ENCODE results near the gene PPOX.

The PPOX gene

GRCh38 chr1:161165742-161166668 lies at the start of gene PPOX:
PPOX (plus strand) TSS chr1:161166426; CDS start chr1:161166848, 422 bp downstream.
- H3K27ac ChIP-seq: peak within 1 kb of the TSS; percentile 56
- DNase-seq (ENCODE audit: low read depth, low spot score): peak; percentile 94

GRCh38 chr1:161117759-161118581 lies 48.3 kb upstream of the PPOX start, which contains the start of the genes NIT1 and PFDN2:
NIT1 (plus strand) TSS chr1:161118105; CDS start chr1:161118177, 72 bp downstream.
PFDN2 (minus strand) TSS chr1:161118037; CDS start chr1:161118026, 11 bp downstream.
- no peak for DNase-seq (ENCODE audit: low read depth, low spot score)
- peak within 1 kb of the TSS; percentile 97 for H3K27ac ChIP-seq

GRCh38 chr1:161119092-161119903 lies 46.9 kb upstream of the PPOX start:
- peak; percentile 84 for DNase-seq (ENCODE audit: low read depth, low spot score)
- peak overlapping the region; percentile 97 for H3K27ac ChIP-seq

GRCh38 chr1:161121042-161121650 lies 45.1 kb upstream of the PPOX start:
- DNase-seq (ENCODE audit: low read depth, low spot score): no peak

GRCh38 chr1:161121834-161122233 lies 44.4 kb upstream of the PPOX start:
- H3K27ac ChIP-seq: peak overlapping the region; percentile 3
- DNase-seq (ENCODE audit: low read depth, low spot score): no peak

More at GRCh38 chr1:161121042-161121650, 45.1 kb upstream of the PPOX start:
- H3K27ac ChIP-seq: peak overlapping the region; percentile 97

- peak overlapping the region; percentile 3 for H3K27ac ChIP-seq
- DNase-seq (ENCODE audit: low read depth, low spot score): no peak
These were observed 43.3 kb upstream of the PPOX start for GRCh38 chr1:161122967-161123366.

- H3K27ac ChIP-seq: no peak overlapping the region
- no peak for DNase-seq (ENCODE audit: low read depth, low spot score)
These were observed 38.6 kb upstream of the PPOX start for GRCh38 chr1:161127649-161128048.

GRCh38 chr1:161128591-161129420 lies 37.4 kb upstream of the PPOX start:
- H3K27ac ChIP-seq: no peak overlapping the region
- DNase-seq (ENCODE audit: low read depth, low spot score): no peak

- DNase-seq (ENCODE audit: low read depth, low spot score): no peak
- no peak overlapping the region for H3K27ac ChIP-seq
These were observed 36.0 kb upstream of the PPOX start for GRCh38 chr1:161130266-161130665.

GRCh38 chr1:161131523-161132409 lies 34.5 kb upstream of the PPOX start:
- peak overlapping the region; percentile 96 for H3K27ac ChIP-seq
- DNase-seq (ENCODE audit: low read depth, low spot score): no peak

- peak; percentile 70 for DNase-seq (ENCODE audit: low read depth, low spot score)
- H3K27ac ChIP-seq: peak within 1 kb of the TSS; percentile 96
These were observed 33.6 kb upstream of the PPOX start, which contains the start of gene DEDD for GRCh38 chr1:161132410-161133219. DEDD (minus strand) TSS chr1:161132667; CDS start chr1:161124462, 8,205 bp downstream.

- no peak for DNase-seq (ENCODE audit: low read depth, low spot score)
- H3K27ac ChIP-seq: peak overlapping the region; percentile 96
These were observed 32.9 kb upstream of the PPOX start for GRCh38 chr1:161133220-161133740.

GRCh38 chr1:161137881-161138280 lies 28.3 kb upstream of the PPOX start:
- no peak for DNase-seq (ENCODE audit: low read depth, low spot score)
- H3K27ac ChIP-seq: no peak overlapping the region

- no peak overlapping the region for H3K27ac ChIP-seq
- no peak for DNase-seq (ENCODE audit: low read depth, low spot score)
These were observed 27.8 kb upstream of the PPOX start for GRCh38 chr1:161138431-161138830.

- DNase-seq (ENCODE audit: low read depth, low spot score): no peak
- H3K27ac ChIP-seq: no peak overlapping the region
These were observed 26.5 kb upstream of the PPOX start for GRCh38 chr1:161139766-161140165.

GRCh38 chr1:161140755-161141400 lies 25.3 kb upstream of the PPOX start:
- DNase-seq (ENCODE audit: low read depth, low spot score): no peak

More at GRCh38 chr1:161140755-161141400, 25.3 kb upstream of the PPOX start:
- no peak overlapping the region for H3K27ac ChIP-seq
